ENCODE results near the gene MYT1.
"Not testable (repeated sequence)": the region's sequence is repeated elsewhere in the genome, so short reads cannot be mapped to it uniquely, and the experiment has no call there.

Gene MYT1

DNA sequence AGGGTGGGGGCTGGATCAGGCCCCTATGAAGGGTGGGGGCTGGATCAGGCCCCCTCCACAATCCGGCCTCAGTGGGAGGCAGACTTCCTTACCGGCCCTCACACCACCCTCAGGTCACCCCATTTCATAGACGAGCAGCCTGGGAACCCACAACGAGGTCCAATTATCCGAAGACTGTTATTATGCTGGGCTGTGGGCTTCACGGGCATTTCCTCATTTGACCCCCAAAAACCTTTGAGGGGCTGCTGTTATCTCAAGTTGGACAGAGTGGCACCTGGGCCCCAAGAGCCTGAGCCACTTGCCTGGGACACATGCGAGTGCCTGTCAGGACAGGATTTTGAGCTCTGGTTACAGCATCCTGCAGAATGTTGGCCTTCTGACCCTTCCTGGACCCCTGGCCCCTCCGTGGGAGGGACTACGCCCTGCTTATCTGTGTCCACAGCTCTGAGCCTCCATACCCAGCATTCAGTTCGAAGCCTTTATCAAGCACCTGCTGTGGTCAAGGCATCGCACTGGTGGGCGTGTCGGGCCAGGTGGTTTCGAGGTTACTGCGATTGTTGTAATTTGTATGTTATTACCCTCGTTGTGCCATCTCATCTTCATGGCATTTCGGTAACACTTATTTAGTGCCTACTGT is 56.8 kb downstream of the MYT1 start:
- ATAC-seq = no peak

- ATAC-seq = no peak
Measured at GRCh38 chr20:64222291-64222735, 58.1 kb downstream of the MYT1 start.

GRCh38 chr20:64222851-64223525 is 58.7 kb downstream of the MYT1 start:
- ATAC-seq = no peak

- ATAC-seq = no peak
Measured at GRCh38 chr20:64223526-64224067, 59.3 kb downstream of the MYT1 start.

- ATAC-seq = no peak
Measured at GRCh38 chr20:64224351-64225170, 60.3 kb downstream of the MYT1 start.

DNA sequence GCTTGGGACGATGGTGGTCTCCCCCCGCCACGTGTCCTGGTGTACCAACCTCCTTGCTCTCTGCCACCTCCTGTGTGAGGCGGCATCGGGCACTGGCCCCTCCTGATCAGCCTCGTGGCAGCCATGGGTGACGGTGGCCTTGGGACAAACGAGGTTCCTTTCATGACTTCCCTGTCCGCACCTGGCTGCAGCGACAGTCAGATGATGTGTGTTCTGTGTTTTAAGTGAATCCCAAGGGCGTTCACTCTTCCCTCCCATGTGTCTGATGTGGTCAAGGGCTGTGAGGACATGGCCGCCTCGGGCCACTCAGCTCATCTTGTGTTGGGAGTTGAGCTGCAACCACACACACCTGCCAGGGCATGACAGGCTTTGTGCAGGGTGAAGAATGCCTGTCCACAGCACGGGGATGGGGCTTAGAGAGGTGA is 60.9 kb downstream of the MYT1 start:
- ATAC-seq = no peak

GRCh38 chr20:64225828-64226598 is 61.8 kb downstream of the MYT1 start:
- no peak for ATAC-seq

- ATAC-seq = no peak
Measured at GRCh38 chr20:64226686-64227580, 62.7 kb downstream of the MYT1 start.

GRCh38 chr20:64228086-64228653 is 63.9 kb downstream of the MYT1 start:
- ATAC-seq = no peak

DNA sequence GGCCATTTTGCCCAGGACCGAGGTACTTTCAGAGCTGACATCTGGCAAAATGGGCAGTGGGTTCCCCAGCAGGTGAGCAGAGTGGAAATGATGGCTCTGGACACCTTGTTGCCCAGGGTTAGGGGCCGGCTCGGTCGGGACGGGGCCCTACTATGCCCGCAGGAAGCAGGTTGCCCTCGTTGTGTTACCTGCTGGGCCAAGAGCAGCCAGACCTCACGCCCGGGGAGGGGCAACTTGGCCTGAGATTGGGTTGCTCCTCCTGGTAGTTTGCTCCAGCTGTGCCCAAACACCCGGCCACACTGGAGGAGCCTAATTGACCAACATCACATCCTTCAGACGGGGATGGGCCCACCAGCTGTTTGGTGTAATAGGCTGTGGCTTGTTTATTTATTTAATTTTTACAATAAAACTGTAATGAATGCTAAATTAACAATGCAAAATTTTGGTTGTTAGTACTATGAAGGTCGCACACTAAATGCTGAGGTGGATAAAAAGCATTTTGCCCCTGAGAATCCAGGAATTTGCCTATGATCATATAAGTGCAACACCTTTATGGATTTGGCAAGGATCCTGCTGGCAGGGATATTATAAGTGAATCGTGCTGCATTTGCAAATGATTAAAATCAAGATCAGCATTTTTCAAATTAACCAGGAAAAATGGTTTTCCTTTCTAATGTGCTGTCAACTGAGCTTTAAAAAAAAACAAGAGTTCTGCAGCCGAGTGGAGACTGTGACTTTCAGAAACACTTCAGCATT is 64.7 kb downstream of the MYT1 start:
- ATAC-seq = no peak

DNA sequence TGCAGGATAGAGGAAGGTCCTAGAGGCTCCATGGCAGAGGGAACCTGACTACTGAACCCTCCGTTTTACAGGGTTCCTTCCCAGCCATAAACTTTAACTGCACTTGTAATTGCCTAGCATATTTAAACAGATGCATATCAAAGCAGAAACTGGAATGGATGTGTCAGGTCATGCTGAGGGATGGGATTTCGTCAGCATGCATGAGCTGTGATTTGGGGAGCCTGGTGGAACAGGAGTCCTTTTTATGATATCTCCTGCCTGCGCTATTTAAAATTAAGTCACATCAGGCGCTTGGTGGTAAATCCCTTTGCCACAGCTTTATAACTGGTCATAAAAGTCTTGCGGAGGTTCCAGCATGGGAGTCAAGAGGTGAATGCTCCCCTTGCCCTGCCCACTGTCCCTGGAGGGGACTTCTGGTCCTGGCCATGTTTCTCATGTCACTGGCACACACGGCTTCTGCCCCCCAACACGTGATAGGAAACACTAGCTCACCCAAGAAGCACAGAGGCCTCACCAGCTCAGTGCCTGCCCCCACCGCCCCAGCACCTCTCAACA is 65.3 kb downstream of the MYT1 start:
- no peak for ATAC-seq

GRCh38 chr20:64230461-64231145 is 66.4 kb downstream of the MYT1 start:
- ATAC-seq = no peak

DNA sequence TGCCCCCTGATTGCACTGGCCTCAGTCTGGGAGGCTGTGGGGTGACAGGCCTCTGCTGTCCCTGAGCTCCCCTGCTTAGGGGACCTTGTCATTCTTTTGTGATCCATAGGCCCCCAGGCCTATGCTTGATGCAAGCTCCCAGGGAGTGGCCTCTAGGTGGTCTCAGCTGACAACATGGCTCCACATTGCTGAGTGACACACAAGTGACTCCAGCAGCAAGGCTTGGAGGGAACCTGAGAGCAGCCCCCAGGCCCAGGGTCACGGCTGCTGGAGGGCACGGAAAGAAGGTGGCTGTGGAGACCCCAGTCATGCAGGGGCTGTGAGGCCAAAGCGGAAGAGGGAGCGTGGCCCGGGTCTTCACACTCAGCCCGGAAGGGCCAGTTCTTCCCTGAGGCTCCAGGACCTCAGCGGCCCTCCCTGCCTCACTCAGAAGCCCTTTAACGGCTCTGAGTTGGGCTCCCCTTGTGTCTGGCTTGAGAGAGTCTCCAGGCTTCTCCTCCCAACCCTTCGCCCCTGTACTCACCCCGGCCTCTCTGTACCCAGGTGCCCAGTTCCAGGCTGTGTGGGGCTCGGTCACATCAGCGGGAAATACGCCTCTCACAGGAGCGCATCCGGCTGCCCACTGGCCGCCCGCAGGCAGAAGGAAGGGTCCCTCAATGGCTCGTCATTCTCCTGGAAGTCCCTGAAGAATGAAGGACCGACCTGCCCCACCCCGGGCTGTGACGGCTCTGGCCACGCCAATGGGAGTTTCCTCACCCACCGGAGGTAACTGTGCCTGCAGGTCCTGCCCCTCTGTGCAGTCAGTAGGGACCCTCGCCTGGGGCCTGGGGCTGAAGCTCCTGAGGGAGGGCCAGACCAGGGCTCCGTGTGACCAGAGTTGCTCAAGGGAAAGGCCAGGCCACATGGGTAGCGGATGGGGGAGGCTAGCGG is 67.6 kb downstream of the MYT1 start:
- no peak for ATAC-seq

GRCh38 chr20:64232794-64233193 is 68.5 kb downstream of the MYT1 start:
- ATAC-seq = no peak

- ATAC-seq = no peak
Measured at GRCh38 chr20:64233725-64234124, 69.5 kb downstream of the MYT1 start.

DNA sequence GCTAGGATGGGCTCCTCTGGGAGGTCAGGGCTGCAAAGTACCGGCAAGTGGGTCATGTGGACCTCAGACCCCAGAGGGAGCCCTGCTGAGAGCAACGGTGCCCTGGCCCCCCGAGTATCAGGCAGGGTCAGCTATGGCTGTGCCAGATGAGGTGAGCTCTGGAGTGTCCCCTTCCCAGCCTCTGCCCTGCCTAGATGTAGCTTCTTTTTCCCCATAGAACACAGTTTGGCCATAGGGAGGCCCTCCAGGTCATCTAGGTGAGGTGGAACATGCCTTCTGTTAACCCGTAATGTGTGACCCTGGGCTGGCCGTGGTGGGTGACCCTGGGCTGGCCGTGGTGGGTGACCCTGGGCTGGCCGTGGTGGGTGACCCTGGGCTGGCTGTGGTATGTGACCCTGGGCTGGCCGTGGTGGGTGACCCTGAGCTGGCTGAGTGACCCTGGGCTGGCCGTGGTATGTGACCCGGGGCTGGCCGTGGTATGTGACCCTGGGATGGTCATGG is 70.1 kb downstream of the MYT1 start:
- no peak for ATAC-seq

DNA sequence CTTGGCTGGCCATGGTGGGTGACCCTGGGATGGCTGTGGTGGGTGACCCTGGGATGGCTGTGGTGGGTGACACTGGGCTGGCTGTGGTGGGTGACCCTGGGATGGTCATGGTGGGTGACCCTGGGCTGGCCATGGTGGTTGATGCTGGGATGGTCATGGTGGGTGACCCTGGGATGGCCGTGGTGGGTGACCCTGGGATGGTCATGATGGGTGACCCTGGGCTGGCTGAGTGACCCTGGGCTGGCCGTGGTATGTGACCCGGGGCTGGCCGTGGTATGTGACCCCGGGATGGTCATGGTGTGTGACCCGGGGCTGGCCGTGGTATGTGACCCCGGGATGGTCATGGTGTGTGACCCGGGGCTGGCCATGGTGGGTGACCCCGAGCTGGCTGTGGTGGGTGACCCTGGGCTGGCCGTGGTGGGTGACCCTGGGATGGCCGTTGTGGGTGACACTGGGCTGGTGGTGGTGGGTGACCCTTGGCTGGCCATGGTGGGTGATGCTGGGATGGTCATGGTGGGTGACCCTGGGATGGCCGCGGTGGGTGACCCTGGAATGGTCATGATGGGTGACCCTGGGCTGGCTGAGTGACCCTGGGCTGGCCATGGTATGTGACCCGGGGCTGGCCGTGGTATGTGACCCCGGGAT is 70.8 kb downstream of the MYT1 start:
- not testable (repeated sequence) for ATAC-seq

Data from activated CD4-positive, CD25-positive, alpha-beta regulatory T cell treated with anti-CD3 and anti-CD28 coated beads, Interleukin-2, amount 50 U/mL, for 24 hours (primary cell).